GM19193 (cell line): ENCODE measurements around the gene PDE2A.

Source experiments
- POLR2A ChIP-seq: IDR thresholded peaks from 4 replicates; pipeline ENCODE4 v1.6.1; 2011; ENCODE audit not compliant: insufficient read depth, insufficient read length; ENCODE audit errors: extremely low read depth

The PDE2A gene

DNA sequence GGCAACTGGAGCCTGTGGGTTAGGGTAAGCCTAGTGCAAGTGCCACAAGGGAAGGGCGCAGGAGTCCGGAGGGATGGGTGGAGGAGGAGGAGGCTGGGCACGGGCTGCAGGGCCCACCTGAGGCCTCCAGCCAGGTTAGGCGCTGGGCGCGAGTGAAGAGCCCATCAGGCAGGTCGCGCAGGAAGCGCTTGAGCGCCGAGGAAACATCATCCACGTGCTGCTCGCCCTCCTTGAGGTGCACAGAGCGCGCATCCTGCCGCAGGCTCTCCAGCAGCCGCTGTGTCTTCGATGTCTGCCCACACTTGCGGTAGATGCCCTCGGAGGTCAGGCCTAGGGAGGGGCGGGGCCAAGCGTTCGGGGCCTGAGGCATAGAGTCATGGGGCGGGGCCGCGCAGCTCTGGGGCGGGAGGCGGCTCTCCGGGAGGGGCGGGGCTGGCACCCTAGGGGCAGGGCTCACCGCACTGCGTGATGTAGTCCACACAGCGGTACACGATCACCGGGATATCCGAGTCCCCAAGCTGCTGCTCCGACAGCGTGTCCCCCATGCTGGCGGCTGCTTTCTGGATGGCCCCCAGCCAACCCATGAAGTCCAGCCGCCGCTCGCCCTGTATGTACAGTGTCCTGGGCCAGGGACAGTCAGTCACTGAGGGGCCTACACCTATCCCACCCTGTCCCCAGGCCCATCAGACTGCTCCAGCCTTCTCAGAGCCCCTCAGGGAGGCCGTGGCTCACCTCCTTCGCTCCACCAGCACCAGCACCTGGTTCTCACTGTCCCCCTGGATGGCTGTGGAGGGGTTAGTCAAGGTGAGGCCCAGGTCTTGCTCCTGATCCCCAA, 22.9 kb upstream of the PDE2A start:
- no peak for TF ChIP-seq POLR2A

DNA sequence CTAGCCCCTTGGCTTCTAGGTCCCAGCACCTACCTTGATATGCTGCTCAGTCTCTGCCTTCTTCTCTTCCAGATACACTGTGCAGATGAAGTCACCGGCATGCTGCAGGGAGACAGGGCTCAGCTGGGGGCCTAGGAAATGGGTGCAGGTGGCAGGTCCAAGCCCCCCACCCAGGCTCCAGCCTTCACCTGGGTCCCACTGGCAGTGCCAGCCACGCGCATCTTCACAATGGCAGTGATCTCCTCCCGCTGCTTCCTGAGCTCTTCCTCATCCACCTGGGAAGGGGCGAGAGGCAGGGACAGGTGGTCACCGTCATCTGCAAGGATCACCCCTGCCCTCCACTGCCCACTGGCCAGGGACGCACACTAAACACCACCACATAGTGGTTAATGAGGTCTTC, 21.1 kb upstream of the PDE2A start:
- TF ChIP-seq POLR2A, result no peak

DNA sequence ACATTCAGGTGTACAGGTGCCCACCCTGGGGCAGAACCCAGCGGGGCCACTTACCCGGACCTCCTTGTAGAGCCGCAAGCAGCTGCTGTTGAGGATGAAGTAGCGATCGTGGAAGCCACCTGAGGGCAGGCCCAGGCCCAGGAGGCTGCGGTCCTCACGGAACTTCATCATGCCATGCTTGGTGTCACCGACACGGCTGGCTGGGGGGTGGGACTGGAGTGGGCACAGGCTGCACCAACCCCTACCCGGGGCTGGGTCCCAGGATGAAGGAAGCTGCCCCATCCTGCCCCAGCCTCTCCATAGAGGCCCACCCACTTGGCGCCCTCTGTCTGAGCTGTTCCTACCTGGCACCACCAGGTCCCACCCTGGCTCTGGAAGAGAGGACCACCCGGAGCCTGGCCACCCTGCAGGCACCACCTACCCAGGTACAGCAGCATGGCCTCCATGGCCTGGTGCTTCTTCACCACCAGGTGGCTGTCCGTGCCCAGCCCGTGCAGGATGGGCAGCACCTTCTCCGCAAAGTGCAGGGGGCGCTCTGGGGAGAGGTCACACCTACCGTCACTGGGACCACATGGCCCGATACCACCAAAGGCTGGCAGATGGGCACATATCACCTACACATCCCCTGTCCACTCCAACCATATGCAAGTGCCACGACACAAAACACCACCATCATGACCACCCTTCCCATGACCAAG, 19.2 kb upstream of the PDE2A start:
- no peak for TF ChIP-seq POLR2A

DNA sequence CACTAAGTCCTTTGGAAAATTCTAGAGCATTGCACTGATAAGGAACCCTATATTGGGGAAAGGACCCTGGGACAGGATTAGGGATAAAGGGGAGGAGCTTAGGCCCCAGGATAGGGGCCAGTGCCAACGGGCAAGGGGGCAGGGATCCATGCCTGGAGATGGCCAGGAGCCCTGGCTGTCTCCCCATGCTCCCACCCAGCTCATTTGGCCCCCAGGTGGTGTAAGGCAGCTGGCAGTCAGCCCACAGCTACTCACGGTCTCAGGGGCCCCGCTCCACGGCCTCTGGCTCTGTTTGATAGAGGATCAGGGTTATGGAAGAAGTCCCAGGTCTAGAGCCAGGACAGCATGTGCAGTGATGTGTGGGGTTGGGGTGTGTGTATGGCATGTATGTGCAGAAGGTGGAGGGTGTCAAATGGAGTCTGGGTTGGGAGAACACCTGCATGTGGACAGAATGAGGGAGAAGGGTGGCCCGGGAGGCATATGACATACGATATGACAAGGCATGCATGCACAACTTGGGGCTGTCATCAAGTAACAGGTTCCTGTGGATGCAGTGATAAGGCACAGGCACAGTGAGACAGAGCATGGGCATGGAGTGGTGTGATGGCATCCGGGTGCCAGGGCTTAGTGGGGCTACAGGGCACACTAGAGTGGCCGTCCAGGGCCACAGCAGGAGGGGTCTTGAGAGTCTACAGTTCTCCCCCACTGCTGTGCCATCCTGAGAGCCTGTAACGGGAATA, 18.4 kb upstream of the PDE2A start:
- TF ChIP-seq POLR2A, result no peak

DNA sequence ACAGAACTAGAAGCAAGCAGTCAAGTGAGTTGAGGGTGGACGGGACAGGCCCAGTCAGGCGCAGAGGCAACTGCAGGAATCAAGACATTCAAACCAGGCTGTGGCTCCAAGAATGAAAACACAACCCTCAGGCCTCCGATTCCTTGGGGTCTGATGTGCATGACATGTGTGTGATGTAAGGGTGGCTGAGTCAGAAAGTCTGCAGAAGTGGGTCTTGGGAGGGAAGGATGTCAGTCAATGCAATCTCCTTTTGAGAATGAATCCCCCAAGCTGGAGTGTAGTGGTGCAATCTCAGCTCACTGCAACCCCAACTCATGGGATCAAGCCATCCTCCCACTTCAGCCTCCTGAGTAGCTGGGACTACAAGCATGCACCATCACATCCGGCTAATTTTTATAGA, 15.9 kb upstream of the PDE2A start:
- TF ChIP-seq POLR2A, result no peak

DNA sequence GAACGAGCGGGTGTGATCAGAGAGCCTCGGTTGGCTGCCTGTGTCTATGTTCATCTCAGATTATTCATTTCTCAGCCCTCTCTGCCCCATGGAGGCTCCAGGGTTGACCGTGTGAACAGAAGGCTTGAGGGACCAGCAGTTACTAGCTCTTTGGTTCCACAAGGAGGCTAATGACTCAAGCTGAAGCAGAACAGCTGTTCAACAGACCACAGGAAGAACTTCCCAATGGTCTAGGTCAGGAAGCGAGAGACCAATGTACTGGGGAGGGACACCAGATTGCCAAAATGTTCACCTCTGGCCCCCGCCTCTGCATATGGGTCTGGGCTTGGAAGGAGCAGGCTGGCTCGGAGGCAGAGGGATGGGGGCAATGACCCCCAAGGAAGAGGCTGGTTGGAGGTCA, 14.7 kb upstream of the PDE2A start:
- TF ChIP-seq POLR2A, result no peak

DNA sequence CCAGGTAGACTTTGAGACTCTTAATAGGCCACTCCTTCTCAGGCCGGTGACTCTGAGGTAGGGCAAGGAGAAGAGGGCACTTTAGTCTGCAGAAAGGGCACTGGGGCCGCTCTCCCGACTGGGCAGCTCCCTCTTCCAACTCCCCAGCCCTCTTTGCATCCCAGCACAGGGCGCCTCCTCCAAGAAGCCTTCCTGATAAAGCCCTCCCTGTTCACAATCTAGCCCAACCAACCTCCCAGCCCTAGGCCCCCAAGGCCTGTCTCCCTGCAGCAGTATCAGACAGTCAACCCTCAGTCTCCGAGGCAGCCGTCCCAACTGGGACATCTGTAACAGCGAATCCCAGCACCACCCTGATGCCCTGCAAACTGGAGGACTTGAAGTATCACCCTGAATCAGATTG, 14.3 kb upstream of the PDE2A start:
- TF ChIP-seq POLR2A, result no peak

DNA sequence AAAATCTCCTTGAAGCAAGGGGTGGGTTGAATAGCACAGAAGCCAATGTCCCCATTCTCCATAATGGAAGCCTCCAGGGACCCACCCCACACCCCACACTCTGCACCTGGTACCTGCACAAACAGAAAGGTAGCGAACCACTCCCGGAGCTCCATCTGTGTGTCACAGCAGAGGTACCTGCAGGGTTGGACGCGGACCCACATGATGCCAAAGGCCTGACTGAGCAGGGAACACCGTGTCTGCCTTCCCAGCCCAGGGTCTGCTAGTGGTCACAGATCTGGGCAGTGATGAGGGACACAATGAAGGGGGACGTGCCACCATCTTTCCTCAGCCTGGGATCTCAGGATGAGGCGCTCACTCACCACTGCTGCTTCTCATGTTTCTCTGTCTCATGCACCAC, 13.1 kb upstream of the PDE2A start:
- TF ChIP-seq POLR2A, result no peak

DNA sequence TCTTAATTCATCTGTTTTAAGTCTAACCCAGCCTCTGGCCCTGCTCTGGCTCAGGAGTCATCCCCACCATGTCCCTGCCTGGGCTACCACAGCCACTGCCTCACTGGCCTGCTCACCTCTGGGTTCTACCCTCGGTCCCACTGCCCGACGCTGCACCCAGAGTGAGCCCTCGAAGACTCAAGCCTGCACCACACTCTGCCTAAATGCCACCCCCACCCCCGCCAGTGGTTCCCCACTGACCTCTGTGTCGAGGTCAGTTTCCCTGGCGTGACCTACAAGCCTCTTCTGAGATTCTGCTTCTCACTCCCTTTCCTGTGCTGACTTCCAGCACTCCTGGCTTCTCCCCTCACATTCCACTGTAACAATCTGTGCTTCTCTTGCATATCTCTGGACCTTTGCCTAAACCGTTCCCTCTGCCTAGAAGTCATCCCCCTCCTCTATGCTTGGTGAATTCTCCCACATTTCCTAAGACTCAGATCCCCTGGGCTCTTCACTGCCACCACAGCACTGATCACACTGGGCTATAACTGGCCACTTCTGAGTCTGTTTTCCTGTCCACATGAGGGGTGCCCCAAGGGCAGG, 12.5 kb upstream of the PDE2A start:
- no peak for TF ChIP-seq POLR2A

DNA sequence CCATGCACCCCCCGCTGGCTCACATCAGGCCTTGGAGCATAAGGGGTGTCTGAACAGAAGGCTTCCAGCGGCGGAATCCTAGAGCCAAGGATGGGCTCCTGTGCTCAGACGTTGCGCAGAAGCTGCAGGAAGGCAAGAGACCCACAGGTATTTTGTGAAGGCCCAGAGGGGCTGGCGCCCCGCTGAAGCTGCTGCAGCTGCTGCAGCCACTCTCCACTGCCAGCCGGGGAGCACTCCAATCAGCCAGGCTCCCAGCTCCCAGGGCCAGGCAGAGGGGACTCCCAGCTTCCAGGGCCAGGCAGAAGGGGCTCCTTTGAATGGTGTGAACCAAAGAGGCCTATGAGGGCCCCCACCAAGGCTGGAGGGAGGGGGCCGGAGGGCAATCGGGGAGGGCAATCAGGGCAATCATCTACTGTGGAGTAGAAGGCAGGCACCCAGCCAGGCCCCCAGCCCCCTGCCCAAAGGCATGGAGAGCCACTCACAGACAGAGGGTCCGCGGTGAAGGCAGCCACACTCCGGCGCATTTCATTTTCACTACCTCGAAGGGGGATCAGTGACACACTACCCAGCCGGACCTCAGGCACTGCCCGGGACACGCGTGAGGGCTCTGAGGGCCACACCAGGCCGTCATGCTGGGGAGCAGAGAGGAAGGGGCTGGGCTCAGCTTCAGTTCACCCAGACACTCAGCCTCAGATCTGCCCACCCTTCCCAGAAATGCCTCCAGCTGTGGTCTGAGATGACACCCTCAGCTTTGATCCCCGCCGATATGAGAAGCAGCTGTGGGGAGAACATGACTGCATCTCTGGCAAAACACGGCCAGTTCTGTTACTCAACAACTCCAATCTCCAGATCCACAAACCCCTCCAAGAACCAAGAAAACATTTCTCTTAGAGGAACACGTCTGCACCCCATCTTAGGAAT, 11.6 kb upstream of the PDE2A start:
- no peak for TF ChIP-seq POLR2A

DNA sequence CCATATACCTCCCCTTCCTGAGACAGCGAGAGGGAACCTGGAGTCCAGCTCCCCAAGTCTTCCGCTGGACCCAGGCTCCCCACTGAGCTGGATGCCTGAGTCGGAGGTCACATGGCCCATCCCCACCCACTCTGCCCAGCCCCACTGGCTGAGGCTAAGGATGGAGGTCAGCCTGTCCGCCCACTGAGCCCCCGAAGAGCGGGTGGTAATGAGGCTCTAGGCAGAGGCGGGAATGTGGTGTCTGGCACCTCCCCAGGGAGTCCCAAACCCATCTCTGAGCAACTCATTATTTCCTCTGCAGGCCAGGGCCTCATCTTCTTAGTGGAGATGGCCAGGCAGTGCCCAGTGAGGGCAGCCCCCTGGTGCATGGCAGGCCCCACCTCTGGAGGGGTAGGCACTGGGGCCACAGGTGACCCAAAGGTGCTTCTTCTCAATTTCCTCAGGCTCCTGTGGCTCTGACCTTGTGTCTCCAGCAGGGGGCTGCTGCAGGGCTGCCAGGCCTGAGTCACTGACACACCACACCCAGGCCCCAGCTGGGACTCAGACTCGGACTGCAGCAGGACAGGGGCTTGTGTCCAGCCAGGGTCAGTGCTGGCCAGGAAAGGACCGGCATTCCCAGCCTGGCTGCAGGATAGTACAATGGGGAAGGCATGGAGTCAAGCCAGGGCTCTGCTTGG, 10.2 kb upstream of the PDE2A start:
- TF ChIP-seq POLR2A, result no peak

DNA sequence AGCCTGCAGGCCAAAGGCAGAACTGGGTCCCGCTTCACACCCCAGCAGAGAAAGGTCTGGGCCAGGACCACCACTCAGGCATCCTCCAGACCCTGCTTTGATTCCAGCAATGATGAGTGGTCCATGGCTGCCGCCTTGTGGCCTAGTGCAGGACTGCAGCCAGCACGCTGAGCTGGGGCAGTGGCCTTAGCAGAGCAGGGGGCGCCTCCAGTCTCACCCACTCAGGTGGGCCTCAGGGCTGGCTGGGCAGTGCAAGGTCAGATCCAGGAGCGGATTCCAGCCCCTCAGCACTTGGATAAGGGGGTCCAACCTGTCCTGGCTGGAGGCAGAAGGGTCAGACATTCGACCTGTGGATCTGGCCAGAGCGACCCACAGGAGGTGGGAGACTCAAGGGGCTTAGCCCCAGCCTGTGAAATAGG, 9.6 kb upstream of the PDE2A start:
- TF ChIP-seq POLR2A, result no peak

DNA sequence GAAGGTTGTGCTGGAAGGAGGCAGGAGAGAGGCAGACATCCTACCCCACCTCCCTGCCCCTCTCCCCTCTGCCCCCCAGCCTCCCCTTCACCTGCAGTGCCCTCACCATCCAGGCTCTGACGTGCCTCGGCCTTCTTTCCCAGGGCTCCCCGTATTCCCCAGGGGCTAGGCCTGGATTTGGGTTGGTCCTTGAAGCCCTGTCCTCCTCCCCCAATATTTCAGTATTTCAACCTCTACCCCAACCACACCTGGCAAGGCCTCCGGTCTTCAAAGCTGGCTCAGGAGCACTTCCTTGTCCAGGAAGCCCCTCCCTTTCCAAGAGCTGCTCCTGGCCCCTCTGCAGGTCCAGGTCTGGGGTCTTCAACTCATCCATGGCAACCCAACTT, 8.6 kb upstream of the PDE2A start:
- TF ChIP-seq POLR2A, result no peak
